ENCODE results near the gene MICAL3. TPM values are rescaled to one million over a fixed set of nuclear protein-coding genes. Genes with fewer than 3 reads are reported as not detected.

MICAL3 gene
- total RNA-seq, 1 donor from 2014 or later, result 103 TPM

GRCh38 chr22:17982572-17983141, 41.7 kb downstream of the MICAL3 start:
- Mint-ChIP-seq H3K27me3 (ENCODE audit: low read depth) (no peaks in the 10 kb centered on the region), H3K4me1 (peaks cover 9% of the 10 kb centered on the region), H3K36me3 (peaks cover 3% of the 10 kb centered on the region), H3K27ac (no peak overlapping the region), H3K9me3 (no peaks in the 10 kb centered on the region), H3K4me3 (no peak overlapping the region)
- DNase-seq (ENCODE audit: low spot score in 2 of 2, unreplicated experiment in 2 of 2), result no peak
- TF ChIP-seq CTCF (IDR thresholded peaks at IDR 0.05; ENCODE audit: unreplicated experiment), result no peak

GRCh38 chr22:17981497-17981896, 42.9 kb downstream of the MICAL3 start:
- Mint-ChIP-seq H3K27me3 (ENCODE audit: low read depth) (no peaks in the 10 kb centered on the region), H3K4me1 (peaks cover 9% of the 10 kb centered on the region), H3K9me3 (peaks cover 4% of the 10 kb centered on the region)

GRCh38 chr22:17980638-17981051, 43.7 kb downstream of the MICAL3 start:
- Mint-ChIP-seq H3K4me1 (peaks cover 14% of the 10 kb centered on the region), H3K4me3 (no peak overlapping the region), H3K27me3 (ENCODE audit: low read depth) (no peaks in the 10 kb centered on the region), H3K27ac (peak overlapping the region; percentile 54), H3K36me3 (peaks cover 6% of the 10 kb centered on the region), H3K9me3 (peaks cover 4% of the 10 kb centered on the region)
- TF ChIP-seq CTCF (IDR thresholded peaks at IDR 0.05; ENCODE audit: unreplicated experiment), result no peak
- no peak for DNase-seq (ENCODE audit: low spot score in 2 of 2, unreplicated experiment in 2 of 2)

More at GRCh38 chr22:17981497-17981896, 42.9 kb downstream of the MICAL3 start:
- no peak for TF ChIP-seq CTCF (IDR thresholded peaks at IDR 0.05; ENCODE audit: unreplicated experiment)
- DNase-seq (ENCODE audit: low spot score in 2 of 2, unreplicated experiment in 2 of 2), result no peak
- Mint-ChIP-seq H3K27ac (no peak overlapping the region), H3K36me3 (peaks cover 6% of the 10 kb centered on the region), H3K4me3 (no peak overlapping the region)

- peaks cover 12% of the 10 kb centered on the region for H3K4me1 Mint-ChIP-seq
- DNase-seq (ENCODE audit: low spot score in 2 of 2, unreplicated experiment in 2 of 2), result no peak
- H3K27me3 Mint-ChIP-seq (ENCODE audit: low read depth), result no peaks in the 10 kb centered on the region
- no peak for TF ChIP-seq CTCF (IDR thresholded peaks at IDR 0.05; ENCODE audit: unreplicated experiment)
- H3K27ac Mint-ChIP-seq, result no peak overlapping the region
- H3K36me3 Mint-ChIP-seq, result peaks cover 6% of the 10 kb centered on the region
- no peak overlapping the region for H3K4me3 Mint-ChIP-seq
- peaks cover 4% of the 10 kb centered on the region for H3K9me3 Mint-ChIP-seq
These were observed 44.3 kb downstream of the MICAL3 start for GRCh38 chr22:17980015-17980590.

GRCh38 chr22:17978027-17978426, 46.3 kb downstream of the MICAL3 start:
- TF ChIP-seq CTCF (IDR thresholded peaks at IDR 0.05; ENCODE audit: unreplicated experiment), result no peak
- no peak for DNase-seq (ENCODE audit: low spot score in 2 of 2, unreplicated experiment in 2 of 2)
- Mint-ChIP-seq H3K36me3 (peaks cover 6% of the 10 kb centered on the region), H3K9me3 (peaks cover 4% of the 10 kb centered on the region), H3K4me3 (no peak overlapping the region), H3K4me1 (peaks cover 16% of the 10 kb centered on the region), H3K27me3 (ENCODE audit: low read depth) (no peaks in the 10 kb centered on the region), H3K27ac (no peak overlapping the region)

Data from mesothelial cell of epicardium (in vitro differentiated cells).